Subcutaneous adipose tissue (tissue), 4 donors: ENCODE measurements around the gene C10orf105. TPM values are rescaled to one million over a fixed set of nuclear protein-coding genes. Genes with fewer than 3 reads are reported as not detected.

Experiments used
- total RNA-seq, 4 donors: library from RNA; depleted of rRNA; stranded (reverse); fragments of >200 nt; gene quantifications; one replicate each; pipeline ENCODE4 v1.1.0, GENCODE V29; 2016
- TF ChIP-seq, protein P1 (sequence below): fragments of 450-650 bp; IDR thresholded peaks from one replicate; pipeline ENCODE4 v1.5.1; 2016; ENCODE audit warnings: low read depth, mild to moderate bottlenecking, control low read depth, antibody characterized with exemption, moderate library complexity

Gene C10orf105
- total RNA-seq, 4 donors from 2014 or later, result 0.19 to 0.22 TPM; not detected in 2

DNA sequence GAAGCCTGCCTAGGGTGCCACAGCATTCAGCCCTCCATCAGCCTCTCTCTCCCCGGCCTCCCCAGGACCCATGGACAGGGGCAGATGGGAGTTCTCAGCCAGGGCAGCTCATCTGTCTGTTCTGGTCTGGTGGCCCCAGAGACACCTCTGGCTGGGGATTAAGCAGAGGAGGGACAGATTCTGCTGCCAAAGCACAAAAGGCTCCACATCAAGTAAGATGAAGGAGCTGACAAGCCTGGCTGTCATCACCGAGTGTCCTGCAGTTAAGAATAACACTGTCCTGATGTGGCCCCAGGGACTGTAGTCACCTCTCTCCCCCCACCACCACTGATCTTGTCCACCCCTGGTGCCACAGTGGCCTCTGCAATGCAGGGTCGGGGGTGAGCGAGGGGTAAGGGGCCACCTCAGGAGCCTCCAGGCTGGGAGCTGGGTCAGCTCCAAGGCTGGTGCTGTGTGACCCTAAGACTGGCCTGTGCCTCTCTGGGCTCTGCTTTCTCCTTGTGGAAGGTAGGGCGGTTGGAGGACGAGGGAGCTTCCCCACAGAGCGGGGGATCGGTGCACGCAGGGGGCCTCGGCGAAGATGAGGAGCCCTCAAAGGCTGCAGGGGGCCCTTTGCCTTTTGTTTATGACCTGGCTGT is 18.7 kb downstream of the C10orf105 start:
- TF ChIP-seq, protein P1, sequence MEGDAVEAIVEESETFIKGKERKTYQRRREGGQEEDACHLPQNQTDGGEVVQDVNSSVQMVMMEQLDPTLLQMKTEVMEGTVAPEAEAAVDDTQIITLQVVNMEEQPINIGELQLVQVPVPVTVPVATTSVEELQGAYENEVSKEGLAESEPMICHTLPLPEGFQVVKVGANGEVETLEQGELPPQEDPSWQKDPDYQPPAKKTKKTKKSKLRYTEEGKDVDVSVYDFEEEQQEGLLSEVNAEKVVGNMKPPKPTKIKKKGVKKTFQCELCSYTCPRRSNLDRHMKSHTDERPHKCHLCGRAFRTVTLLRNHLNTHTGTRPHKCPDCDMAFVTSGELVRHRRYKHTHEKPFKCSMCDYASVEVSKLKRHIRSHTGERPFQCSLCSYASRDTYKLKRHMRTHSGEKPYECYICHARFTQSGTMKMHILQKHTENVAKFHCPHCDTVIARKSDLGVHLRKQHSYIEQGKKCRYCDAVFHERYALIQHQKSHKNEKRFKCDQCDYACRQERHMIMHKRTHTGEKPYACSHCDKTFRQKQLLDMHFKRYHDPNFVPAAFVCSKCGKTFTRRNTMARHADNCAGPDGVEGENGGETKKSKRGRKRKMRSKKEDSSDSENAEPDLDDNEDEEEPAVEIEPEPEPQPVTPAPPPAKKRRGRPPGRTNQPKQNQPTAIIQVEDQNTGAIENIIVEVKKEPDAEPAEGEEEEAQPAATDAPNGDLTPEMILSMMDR, result no peak

DNA sequence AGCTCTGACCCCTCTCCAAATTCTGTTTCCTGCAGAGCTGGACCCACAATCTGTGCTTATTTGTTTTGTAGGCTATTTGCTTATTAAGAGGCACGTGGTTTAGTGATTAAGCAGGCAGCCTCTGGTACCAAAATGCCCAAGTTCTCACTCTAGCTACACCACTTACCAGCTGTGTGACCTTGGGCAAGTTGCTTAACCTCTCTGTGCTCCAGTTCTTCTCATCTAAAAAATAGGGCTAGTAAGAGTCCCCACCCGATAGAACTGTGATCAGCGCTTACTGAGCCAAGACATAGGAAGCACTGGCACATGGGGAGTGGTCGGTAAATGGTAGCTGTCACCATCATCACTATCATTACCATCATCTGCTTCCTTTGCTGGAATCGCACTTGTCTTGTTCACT is 20.8 kb downstream of the C10orf105 start:
- TF ChIP-seq, protein P1, result no peak

DNA sequence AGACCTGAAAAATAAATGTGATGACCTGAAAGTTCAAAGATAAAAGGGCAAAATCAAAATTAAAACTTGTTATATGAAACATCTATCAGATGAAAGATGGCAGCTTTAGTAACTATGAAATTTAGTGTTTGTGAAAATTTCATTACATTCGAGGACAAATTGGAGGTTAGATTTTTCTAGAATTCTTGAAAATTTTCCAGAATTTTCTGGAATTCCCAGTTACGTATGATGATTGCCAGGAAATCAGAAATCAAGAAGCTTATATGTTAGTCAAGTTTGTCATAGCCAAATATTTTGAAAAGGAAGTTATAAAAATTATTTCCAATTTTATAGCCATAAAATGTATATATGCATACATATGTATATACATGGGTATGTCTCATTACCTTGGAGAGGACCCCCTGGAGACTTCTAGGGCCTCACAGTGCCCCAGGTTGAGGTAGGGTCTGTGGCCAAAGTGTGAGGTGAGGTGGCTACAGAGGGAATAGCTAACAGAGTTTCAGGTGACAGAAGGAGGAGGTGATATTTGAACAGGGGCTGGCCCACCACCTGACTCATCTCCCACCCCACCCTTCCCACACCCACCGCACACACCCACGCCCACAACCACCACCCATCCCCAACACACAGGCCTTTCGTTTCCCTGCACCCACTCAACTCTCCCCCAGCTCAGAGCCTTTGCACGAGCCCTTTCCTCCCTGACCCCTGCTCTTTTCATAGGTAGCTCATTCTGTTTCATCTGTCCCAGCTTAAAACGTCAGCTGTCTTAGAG is 21.5 kb downstream of the C10orf105 start:
- TF ChIP-seq, protein P1, result no peak

DNA sequence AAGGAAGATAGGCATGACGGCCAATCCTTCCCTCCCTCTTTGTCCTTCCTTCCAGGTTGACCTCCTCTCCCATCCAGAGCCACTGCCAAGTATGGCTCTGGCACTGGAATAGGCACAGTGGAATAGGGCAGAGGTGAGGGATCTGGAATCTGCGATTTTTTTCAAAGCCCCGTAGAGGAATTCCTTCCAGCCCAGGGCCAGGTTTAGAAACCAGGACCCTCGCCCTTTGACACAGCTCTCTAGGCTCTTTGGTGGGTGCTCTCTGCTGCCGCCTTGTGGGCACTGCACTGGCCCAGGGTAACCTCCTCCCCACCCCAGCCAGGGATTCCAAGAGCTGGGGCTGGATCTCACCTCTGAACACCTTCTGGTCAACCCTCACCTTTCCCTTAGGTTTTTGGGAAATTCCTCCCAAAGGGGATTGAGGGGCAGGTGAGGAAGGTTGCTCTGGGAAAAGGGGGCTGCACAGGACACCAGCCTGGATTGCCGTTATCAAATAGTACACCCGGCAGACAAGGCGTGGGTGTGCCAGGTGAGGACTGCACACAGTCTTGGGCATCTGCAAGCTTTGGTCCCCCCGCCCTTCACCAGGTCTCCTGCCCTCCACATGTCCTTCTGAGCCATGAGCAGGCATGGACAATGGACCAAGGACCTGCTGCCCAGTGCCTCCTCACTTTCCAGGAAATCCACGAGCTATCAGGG is 22.8 kb downstream of the C10orf105 start:
- TF ChIP-seq, protein P1, result no peak

DNA sequence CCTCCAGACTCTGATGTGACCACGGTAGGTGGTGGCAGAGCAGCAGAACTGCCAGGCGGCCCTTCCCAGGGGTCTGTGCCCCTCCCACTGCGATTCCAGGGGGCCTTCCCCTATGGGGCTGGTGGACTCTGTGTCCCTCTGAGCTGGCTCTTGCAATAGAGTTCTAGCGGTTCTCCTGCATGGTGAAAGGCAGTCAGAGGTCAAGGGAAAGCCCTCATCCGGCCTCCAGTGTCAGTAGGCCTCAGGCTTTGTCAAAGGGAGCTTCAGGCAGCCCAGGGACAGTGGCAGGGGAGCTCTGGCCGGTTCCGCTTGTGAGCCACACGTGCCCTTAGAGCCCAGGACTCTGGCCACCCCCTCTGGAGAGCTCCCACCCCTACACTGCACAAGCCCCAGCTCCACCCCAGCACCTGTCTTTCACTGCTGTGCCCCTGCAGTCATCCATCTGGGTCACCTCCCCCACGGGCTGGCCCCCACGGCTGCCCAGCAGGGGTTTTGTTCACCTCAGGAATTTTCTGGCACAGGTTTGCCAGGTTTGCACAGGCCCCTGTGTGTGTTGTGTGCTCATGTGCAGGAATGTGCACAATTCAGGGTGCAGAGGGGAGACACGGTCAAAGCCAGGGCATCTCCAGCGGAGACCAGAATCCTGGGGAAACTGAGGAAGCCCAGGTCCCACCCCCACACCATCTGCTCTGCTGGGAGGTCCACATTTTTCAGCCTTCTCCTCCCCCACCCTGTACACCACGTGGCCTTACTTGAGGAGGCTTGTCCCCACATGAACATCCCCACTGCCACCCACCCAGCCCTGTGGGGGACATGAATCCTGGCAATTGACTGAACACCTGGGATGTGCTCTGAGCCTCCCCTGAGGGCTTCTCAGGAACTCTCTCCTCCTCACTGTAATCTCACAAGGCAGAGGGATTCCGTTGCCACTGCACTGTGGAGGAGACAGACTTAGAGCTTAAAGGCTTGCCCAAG is 23.8 kb downstream of the C10orf105 start:
- TF ChIP-seq, protein P1, result no peak

DNA sequence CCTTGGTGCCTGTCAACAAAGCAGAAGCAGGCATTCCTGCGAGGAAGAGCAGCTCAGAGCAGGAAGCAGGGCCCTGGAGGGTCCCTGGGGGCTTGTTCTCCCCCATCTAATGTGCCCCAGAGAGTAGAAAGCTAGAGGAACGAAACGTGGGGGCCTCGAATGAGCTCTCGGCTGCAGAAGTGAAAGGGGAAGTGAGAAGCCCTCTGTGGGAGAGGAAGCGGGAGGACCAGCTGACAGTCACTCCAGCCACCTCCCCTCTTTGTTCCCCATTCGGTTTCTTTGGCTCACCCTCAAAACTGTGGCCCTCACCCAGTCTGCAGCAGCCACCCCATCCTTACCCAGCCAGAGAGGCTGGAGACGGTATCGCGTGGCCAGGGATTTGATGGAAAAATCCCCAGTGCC is 25.0 kb downstream of the C10orf105 start:
- TF ChIP-seq, protein P1, result no peak
